Mammary epithelial cell (primary cell): Measurements from ENCODE around the gene COL13A1.

Experiments
- EZH2 ChIP-seq: IDR thresholded peaks from 2 replicates; pipeline ENCODE4 v1.6.1; 2012; ENCODE audit warnings: low read length, inconsistent platforms, borderline replicate concordance
- TF ChIP-seq, protein P1 (sequence below), 2 donors: IDR thresholded peaks in 1 of 2; conservative IDR thresholded peaks in 1 of 2; 2 replicates each; pipeline ENCODE4 v1.5.1; 2011 to 2012; ENCODE audit warnings: inconsistent platforms in 2 of 2, low read length in 2 of 2, mild to moderate bottlenecking in 2 of 2, control low read depth in 1 of 2, low read depth in 1 of 2; ENCODE audit not compliant: insufficient read depth in 1 of 2; ENCODE audit errors: extremely low read depth in 1 of 2

DNA sequence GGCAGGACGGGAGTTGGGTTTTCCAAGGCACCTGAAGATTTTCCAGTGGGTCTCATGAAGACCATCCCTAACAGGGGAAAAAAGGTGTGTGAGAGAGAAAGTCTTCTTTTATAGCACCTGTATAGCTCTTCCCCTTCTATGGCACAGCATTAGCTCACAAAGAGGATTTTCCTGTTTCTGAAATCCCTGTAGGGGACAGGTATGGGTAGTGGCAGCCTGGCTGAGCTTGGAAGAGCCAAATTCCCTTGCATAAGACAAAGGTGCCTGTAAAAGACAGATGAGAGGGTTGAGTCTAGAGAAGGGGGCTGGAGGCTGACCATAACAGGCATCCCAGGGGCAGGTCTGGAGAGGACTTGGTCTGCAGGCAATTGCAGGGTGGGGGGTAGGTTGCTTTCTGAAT, 63.7 kb downstream of the COL13A1 start:
- TF ChIP-seq, protein P1, sequence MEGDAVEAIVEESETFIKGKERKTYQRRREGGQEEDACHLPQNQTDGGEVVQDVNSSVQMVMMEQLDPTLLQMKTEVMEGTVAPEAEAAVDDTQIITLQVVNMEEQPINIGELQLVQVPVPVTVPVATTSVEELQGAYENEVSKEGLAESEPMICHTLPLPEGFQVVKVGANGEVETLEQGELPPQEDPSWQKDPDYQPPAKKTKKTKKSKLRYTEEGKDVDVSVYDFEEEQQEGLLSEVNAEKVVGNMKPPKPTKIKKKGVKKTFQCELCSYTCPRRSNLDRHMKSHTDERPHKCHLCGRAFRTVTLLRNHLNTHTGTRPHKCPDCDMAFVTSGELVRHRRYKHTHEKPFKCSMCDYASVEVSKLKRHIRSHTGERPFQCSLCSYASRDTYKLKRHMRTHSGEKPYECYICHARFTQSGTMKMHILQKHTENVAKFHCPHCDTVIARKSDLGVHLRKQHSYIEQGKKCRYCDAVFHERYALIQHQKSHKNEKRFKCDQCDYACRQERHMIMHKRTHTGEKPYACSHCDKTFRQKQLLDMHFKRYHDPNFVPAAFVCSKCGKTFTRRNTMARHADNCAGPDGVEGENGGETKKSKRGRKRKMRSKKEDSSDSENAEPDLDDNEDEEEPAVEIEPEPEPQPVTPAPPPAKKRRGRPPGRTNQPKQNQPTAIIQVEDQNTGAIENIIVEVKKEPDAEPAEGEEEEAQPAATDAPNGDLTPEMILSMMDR (conservative IDR thresholded peaks at IDR 0.05 in 1 of 2, IDR thresholded peaks at IDR 0.05 in 1 of 2; ENCODE audit: extremely low read depth in 1 of 2, insufficient read depth in 1 of 2, low read depth in 1 of 2, low read length in 2 of 2): no peak
- no peak for TF ChIP-seq EZH2
